K562 (cell line): ENCODE measurements around the gene URI1. TPM values are rescaled to one million over a fixed set of nuclear protein-coding genes. Genes with fewer than 3 reads are reported as not detected.

Source experiments
- EGR1 ChIP-seq: fragments of 450-650 bp; conservative IDR thresholded peaks from 2 replicates; pipeline ENCODE4 v1.6.1; 2017; ENCODE audit warnings: mild to moderate bottlenecking
- ELF1 ChIP-seq: fragments of 200-800 bp; sonication (Bioruptor generic); IDR thresholded peaks from 2 replicates; pipeline ENCODE4 v1.6.1; 2016; ENCODE audit warnings: missing genetic modification characterization, missing compliant biosample characterization
- ESRRA ChIP-seq: fragments of 450-650 bp; IDR thresholded peaks from 2 replicates; pipeline ENCODE4 v1.6.1; 2014; ENCODE audit warnings: low read depth, mild to moderate bottlenecking, moderate library complexity, borderline replicate concordance
- GABPA ChIP-seq: fragments of 200-800 bp; sonication (Bioruptor generic); conservative IDR thresholded peaks from 2 replicates; pipeline ENCODE4 v1.6.1; 2016; ENCODE audit warnings: low read depth, missing genetic modification characterization, missing compliant biosample characterization
- KLF10 ChIP-seq: fragments of 250-450 bp; sonication (Bioruptor Pico); IDR thresholded peaks from 2 replicates; pipeline ENCODE4 v1.6.1; 2021; ENCODE audit warnings: matching md5 sums
- MAZ ChIP-seq, 2 experiments: fragments of 450-650 bp in 1 of 2; sonication (generic) in 1 of 2; formaldehyde crosslinking; IDR thresholded peaks in 1 of 2; conservative IDR thresholded peaks in 1 of 2; 2 replicates each; pipeline versions ENCODE4 v1.4.0 to v1.5.0; 2020; ENCODE audit warnings: mild to moderate bottlenecking in 1 of 2, missing genetic modification reagents in 1 of 2
- MCM5 ChIP-seq: fragments of 450-650 bp; IDR thresholded peaks from 2 replicates; pipeline ENCODE4 v1.6.1; 2016; ENCODE audit warnings: low read depth
- NFE2 ChIP-seq: IDR thresholded peaks from 2 replicates; pipeline ENCODE4 v1.6.1; 2014; ENCODE audit warnings: antibody characterized with exemption, low read depth
- NFXL1 ChIP-seq: fragments of 450-650 bp; formaldehyde crosslinking; IDR thresholded peaks from 2 replicates; pipeline ENCODE4 v1.4.0; 2021; ENCODE audit warnings: mild to moderate bottlenecking
- NR2C2 ChIP-seq, 2 experiments: fragments of 200-800 bp in 1 of 2; sonication (Bioruptor generic) in 1 of 2; sonication (generic) in 1 of 2; formaldehyde crosslinking in 1 of 2; IDR thresholded peaks; 2 replicates each; pipeline versions ENCODE4 v1.6.1 to v1.8.0; 2016 to 2022; ENCODE audit warnings: mild to moderate bottlenecking in 1 of 2, missing compliant biosample characterization in 1 of 2, missing genetic modification characterization in 1 of 2, missing genetic modification reagents in 1 of 2
- RCOR1 ChIP-seq, 2 experiments: IDR thresholded peaks; 2 replicates each; pipeline ENCODE4 v1.6.1; 2012; ENCODE audit warnings: low read depth in 2 of 2, low read length in 2 of 2, borderline replicate concordance in 1 of 2, improper control_type of control experiment in 1 of 2
- SAP30 ChIP-seq: fragments of 200-600 bp; sonication (generic); IDR thresholded peaks from 2 replicates; pipeline ENCODE4 v1.6.1; 2012; ENCODE audit warnings: borderline replicate concordance, low read depth, mild to moderate bottlenecking, moderate library complexity, low read length, control low read depth, inconsistent platforms; ENCODE audit not compliant: insufficient read depth, poor library complexity, severe bottlenecking
- TRIM28 ChIP-seq: fragments of 450-650 bp; IDR thresholded peaks from 2 replicates; pipeline ENCODE4 v1.6.1; 2017
- ZBTB17 ChIP-seq: fragments of 450-650 bp; formaldehyde crosslinking; IDR thresholded peaks from 2 replicates; pipeline ENCODE4 v1.4.0; 2020; ENCODE audit warnings: mild to moderate bottlenecking
- polyA plus RNA-seq, 8 experiments: library from polyadenylated mRNA; depleted of rRNA in 4 of 8; stranded (reverse) in 5 of 8; unstranded in 3 of 8; fragments of >200 nt; fragmentation: Nextera tagmentation in 2 of 8; fragmentation: Illumina TruSeq in 1 of 8; extraction: Ambion mirVana in 2 of 8; extraction: Trizol in 1 of 8; gene quantifications; 2 replicates each; pipeline versions ENCODE4 v1.2.1 to v1.2.3, GENCODE V29; 2011 to 2014; ENCODE audit warnings: inconsistent platforms in 1 of 8, missing spikeins in 1 of 8
- total RNA-seq, 7 experiments: library from RNA; depleted of rRNA in 6 of 7; stranded (reverse); fragments of >200 nt in 6 of 7; fragmentation: Illumina TruSeq in 2 of 7; extraction: Trizol in 2 of 7; gene quantifications; 2 replicates each; pipeline versions ENCODE4 v1.2.1 to v1.2.3, GENCODE V29; 2011 to 2021; ENCODE audit warnings: low replicate concordance in 1 of 7
- TF ChIP-seq, protein P1 (sequence below): fragments of 150-350 bp; IDR thresholded peaks from 2 replicates; pipeline ENCODE4 v1.6.1; 2014; ENCODE audit warnings: low read depth, mild to moderate bottlenecking, low read length, borderline replicate concordance
- TF ChIP-seq, protein P2 (sequence below): fragments of 250-450 bp; sonication (Bioruptor Pico); IDR thresholded peaks from 2 replicates; pipeline ENCODE4 v1.8.0; 2021; ENCODE audit warnings: moderate library complexity, mild to moderate bottlenecking, inconsistent platforms
- TF ChIP-seq, protein P3 (sequence below): fragments of 250-450 bp; sonication (Bioruptor Pico); IDR thresholded peaks from 2 replicates; pipeline ENCODE4 v1.4.0; 2020; ENCODE audit warnings: mild to moderate bottlenecking, moderate library complexity
- TF ChIP-seq, protein P4 (sequence below), 2 experiments: IDR thresholded peaks; 2 replicates each; pipeline ENCODE4 v1.6.1; 2012; ENCODE audit warnings: improper control_type of control experiment in 2 of 2, low read depth in 2 of 2, low read length in 2 of 2, borderline replicate concordance in 1 of 2

Gene URI1
- total and polyA plus RNA-seq, 9 of the 15 experiments (the other 6 are each of a cell fraction or from before 2014, with no cell fraction given): 16.9 to 87.4 (median 63.9) TPM

DNA sequence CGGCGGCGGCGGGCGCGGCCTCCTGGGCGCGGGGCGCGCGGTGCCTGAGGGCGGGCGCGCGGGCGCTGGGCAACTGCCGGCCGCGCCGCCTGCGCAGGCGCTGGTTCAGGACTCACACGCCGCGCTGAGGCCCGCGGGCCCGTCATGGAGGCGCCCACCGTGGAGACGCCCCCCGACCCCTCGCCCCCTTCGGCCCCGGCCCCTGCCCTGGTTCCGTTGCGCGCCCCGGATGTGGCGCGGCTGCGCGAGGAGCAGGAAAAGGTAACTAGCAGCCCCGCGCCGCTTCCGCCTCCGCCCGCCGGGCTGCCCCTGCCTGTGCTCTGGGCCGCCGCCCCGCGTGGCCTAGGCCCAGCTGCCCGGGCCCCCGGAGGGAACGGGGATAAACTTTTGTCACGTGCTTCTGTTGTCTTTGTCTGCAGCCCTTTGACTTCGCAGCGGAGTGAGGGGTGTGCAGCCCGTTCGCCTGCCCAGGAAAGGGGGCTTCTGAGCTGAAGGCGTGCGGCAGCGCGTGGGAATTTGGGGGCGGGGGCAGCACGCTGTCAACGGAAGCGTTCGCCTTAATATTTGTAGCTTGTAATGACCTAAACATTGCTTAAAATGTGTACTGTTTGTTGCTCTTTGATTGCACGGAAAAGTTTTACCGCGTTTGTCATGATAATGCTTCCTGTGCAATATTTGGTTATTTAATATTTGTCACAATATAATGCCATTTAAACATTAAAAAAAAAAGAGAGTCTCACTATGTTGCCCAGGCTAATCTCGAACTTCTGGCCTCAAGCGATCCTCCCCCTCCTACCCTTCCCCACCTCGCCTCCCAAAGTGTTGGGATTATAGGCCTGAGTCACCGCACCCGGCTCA, 594 bp downstream of the URI1 start (continued):
- TF ChIP-seq, protein P1, sequence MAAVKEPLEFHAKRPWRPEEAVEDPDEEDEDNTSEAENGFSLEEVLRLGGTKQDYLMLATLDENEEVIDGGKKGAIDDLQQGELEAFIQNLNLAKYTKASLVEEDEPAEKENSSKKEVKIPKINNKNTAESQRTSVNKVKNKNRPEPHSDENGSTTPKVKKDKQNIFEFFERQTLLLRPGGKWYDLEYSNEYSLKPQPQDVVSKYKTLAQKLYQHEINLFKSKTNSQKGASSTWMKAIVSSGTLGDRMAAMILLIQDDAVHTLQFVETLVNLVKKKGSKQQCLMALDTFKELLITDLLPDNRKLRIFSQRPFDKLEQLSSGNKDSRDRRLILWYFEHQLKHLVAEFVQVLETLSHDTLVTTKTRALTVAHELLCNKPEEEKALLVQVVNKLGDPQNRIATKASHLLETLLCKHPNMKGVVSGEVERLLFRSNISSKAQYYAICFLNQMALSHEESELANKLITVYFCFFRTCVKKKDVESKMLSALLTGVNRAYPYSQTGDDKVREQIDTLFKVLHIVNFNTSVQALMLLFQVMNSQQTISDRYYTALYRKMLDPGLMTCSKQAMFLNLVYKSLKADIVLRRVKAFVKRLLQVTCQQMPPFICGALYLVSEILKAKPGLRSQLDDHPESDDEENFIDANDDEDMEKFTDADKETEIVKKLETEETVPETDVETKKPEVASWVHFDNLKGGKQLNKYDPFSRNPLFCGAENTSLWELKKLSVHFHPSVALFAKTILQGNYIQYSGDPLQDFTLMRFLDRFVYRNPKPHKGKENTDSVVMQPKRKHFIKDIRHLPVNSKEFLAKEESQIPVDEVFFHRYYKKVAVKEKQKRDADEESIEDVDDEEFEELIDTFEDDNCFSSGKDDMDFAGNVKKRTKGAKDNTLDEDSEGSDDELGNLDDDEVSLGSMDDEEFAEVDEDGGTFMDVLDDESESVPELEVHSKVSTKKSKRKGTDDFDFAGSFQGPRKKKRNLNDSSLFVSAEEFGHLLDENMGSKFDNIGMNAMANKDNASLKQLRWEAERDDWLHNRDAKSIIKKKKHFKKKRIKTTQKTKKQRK: no peak
- peak; percentile 51 for TF ChIP-seq SAP30
- TF ChIP-seq KLF10 (CRISPR knock-in tag): no peak
- no peak for TF ChIP-seq ZBTB17 (CRISPR knock-in tag)
- no peak for TF ChIP-seq NFXL1 (CRISPR knock-in tag)
- TF ChIP-seq EGR1: peak; percentile 51
- TF ChIP-seq ELF1 (tag): peak; percentile 70
- TF ChIP-seq, protein P2, sequence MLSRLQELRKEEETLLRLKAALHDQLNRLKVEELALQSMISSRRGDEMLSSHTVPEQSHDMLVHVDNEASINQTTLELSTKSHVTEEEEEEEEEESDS (CRISPR knock-in tag): no peak
- no peak for TF ChIP-seq ESRRA
- TF ChIP-seq NFE2: peak; percentile 23; the same call in 1 of the 2 replicates
- no peak for TF ChIP-seq MCM5
- TF ChIP-seq NR2C2 (CRISPR knock-in tag; IDR thresholded peaks at IDR 0.05): no peak
- TF ChIP-seq NR2C2 (tag; IDR thresholded peaks at IDR 0.05): 0 out of 2 replicates have a peak, but pooled peaks have one; percentile 34
- TF ChIP-seq, protein P3, sequence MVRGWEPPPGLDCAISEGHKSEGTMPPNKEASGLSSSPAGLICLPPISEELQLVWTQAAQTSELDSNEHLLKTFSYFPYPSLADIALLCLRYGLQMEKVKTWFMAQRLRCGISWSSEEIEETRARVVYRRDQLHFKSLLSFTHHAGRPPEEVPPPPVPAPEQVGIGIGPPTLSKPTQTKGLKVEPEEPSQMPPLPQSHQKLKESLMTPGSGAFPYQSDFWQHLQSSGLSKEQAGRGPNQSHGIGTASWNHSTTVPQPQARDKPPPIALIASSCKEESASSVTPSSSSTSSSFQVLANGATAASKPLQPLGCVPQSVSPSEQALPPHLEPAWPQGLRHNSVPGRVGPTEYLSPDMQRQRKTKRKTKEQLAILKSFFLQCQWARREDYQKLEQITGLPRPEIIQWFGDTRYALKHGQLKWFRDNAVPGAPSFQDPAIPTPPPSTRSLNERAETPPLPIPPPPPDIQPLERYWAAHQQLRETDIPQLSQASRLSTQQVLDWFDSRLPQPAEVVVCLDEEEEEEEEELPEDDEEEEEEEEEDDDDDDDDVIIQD (CRISPR knock-in tag): no peak
- TF ChIP-seq MAZ (CRISPR knock-in tag; conservative IDR thresholded peaks at IDR 0.05 in 1 of 2, IDR thresholded peaks at IDR 0.05 in 1 of 2): peak in 1 of 2 experiments; percentile 5; a peak in 3 of 4 replicates
- TF ChIP-seq, protein P4, sequence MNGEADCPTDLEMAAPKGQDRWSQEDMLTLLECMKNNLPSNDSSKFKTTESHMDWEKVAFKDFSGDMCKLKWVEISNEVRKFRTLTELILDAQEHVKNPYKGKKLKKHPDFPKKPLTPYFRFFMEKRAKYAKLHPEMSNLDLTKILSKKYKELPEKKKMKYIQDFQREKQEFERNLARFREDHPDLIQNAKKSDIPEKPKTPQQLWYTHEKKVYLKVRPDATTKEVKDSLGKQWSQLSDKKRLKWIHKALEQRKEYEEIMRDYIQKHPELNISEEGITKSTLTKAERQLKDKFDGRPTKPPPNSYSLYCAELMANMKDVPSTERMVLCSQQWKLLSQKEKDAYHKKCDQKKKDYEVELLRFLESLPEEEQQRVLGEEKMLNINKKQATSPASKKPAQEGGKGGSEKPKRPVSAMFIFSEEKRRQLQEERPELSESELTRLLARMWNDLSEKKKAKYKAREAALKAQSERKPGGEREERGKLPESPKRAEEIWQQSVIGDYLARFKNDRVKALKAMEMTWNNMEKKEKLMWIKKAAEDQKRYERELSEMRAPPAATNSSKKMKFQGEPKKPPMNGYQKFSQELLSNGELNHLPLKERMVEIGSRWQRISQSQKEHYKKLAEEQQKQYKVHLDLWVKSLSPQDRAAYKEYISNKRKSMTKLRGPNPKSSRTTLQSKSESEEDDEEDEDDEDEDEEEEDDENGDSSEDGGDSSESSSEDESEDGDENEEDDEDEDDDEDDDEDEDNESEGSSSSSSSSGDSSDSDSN (IDR thresholded peaks at IDR 0.05; ENCODE audit: borderline replicate concordance in 1 of 2, low read depth in 2 of 2, low read length in 2 of 2): peak; percentile 34 to 70; a peak in 1 of 4 replicates
- TF ChIP-seq RCOR1 (IDR thresholded peaks at IDR 0.05; ENCODE audit: borderline replicate concordance in 1 of 2, low read depth in 2 of 2, low read length in 2 of 2): 0 out of 4 replicates have a peak, but pooled peaks of 1 of the 2 experiments have one; percentile 25
- peak; percentile 83 for TF ChIP-seq GABPA (tag)
- no peak for TF ChIP-seq TRIM28
